CD4-positive, alpha-beta memory T cell (primary cell): ENCODE data around the gene FNDC11. TPM values are rescaled to one million over a fixed set of nuclear protein-coding genes. Genes with fewer than 3 reads are reported as not detected.

Experiments
- CTCF ChIA-PET: fragments of 350-600 bp; sonication (Branson Sonifier 250); formaldehyde crosslinking; loops from one replicate; lab custom pipeline; 2021; ENCODE audit warnings: inconsistent platforms; ENCODE audit not compliant: partially characterized antibody; lab: Charles Lee
- POLR2A ChIA-PET: fragments of 350-600 bp; sonication (Branson Sonifier 250); formaldehyde crosslinking; loops from one replicate; lab custom pipeline; 2021; ENCODE audit not compliant: partially characterized antibody; lab: Charles Lee
- DNase-seq, 5 donors: peaks; one replicate each; pipeline versions ENCODE4 v3.0.0 to v3.0.0-alpha.2; 2020 to 2022; ENCODE audit warnings: mixed read lengths in 1 of 5
- H3K27ac ChIP-seq: one replicate; pipeline ENCODE4 v1.7.0; 2013; ENCODE audit warnings: low read depth, low read length
- H3K27me3 ChIP-seq: 2 replicates; pipeline ENCODE4 v1.7.0; 2013; ENCODE audit warnings: mild to moderate bottlenecking, low read length, moderate library complexity; ENCODE audit not compliant: insufficient read depth
- H3K36me3 ChIP-seq: 2 replicates; pipeline ENCODE4 v1.7.0; 2013; ENCODE audit warnings: mild to moderate bottlenecking, low read length, moderate library complexity; ENCODE audit not compliant: insufficient read depth
- H3K4me1 ChIP-seq: 2 replicates; pipeline ENCODE4 v1.7.0; 2013; ENCODE audit warnings: mild to moderate bottlenecking, low read length, moderate library complexity; ENCODE audit not compliant: insufficient read depth
- H3K4me3 ChIP-seq, 2 donors: one replicate each; pipeline ENCODE4 v1.7.0; 2013; ENCODE audit warnings: low read length in 2 of 2, mild to moderate bottlenecking in 1 of 2
- H3K9me3 ChIP-seq, 2 donors: one replicate each; pipeline ENCODE4 v1.7.0; 2013; ENCODE audit warnings: low read length in 2 of 2, control low read depth in 1 of 2; ENCODE audit not compliant: control insufficient read depth in 1 of 2
- H3K27ac Mint-ChIP-seq, 7 donors: one replicate each; pipeline ENCODE4 v1.8.0; 2020 to 2021; ENCODE audit warnings: mixed read lengths in 7 of 7, mild to moderate bottlenecking in 6 of 7, inconsistent platforms in 3 of 7, moderate library complexity in 3 of 7
- H3K27me3 Mint-ChIP-seq, 2 donors: one replicate each; pipeline ENCODE4 v1.8.0; 2020 to 2021; ENCODE audit warnings: mixed read lengths in 2 of 2
- H3K36me3 Mint-ChIP-seq, 2 donors: one replicate each; pipeline ENCODE4 v1.8.0; 2020 to 2021; ENCODE audit warnings: mixed read lengths in 2 of 2, inconsistent platforms in 1 of 2, mild to moderate bottlenecking in 1 of 2
- H3K4me1 Mint-ChIP-seq, 4 donors: one replicate each; pipeline ENCODE4 v1.8.0; 2020 to 2021; ENCODE audit warnings: mixed read lengths in 4 of 4, mild to moderate bottlenecking in 1 of 4
- H3K4me3 Mint-ChIP-seq, 8 donors: one replicate each; pipeline ENCODE4 v1.8.0; 2020 to 2021; ENCODE audit warnings: mixed read lengths in 8 of 8, mild to moderate bottlenecking in 7 of 8, moderate library complexity in 6 of 8, inconsistent platforms in 3 of 8
- H3K9me3 Mint-ChIP-seq, 8 donors: one replicate each; pipeline ENCODE4 v1.8.0; 2020 to 2021; ENCODE audit warnings: mixed read lengths in 8 of 8, mild to moderate bottlenecking in 5 of 8, inconsistent platforms in 3 of 8, moderate library complexity in 1 of 8
- intact Hi-C: fragments of 100-400 bp; cut with micrococcal nuclease; formaldehyde crosslinking; loops from one replicate; pipeline ENCODE4 v1.15.1; 2023
- polyA plus RNA-seq, 2 donors: library from polyadenylated mRNA; unstranded; fragments of 300-500 nt; fragmentation: Illumina TruSeq; gene quantifications; one replicate each; pipeline ENCODE4 v1.2.3, GENCODE V29; 2021
- total RNA-seq, 2 experiments: library from RNA; stranded (reverse); gene quantifications; one replicate each; pipeline ENCODE4 v1.2.3, GENCODE V29; 2021

The FNDC11 gene
- total and polyA plus RNA-seq, 4 experiments from 2014 or later = 0.38 to 1.5 (median 0.82) TPM

DNA sequence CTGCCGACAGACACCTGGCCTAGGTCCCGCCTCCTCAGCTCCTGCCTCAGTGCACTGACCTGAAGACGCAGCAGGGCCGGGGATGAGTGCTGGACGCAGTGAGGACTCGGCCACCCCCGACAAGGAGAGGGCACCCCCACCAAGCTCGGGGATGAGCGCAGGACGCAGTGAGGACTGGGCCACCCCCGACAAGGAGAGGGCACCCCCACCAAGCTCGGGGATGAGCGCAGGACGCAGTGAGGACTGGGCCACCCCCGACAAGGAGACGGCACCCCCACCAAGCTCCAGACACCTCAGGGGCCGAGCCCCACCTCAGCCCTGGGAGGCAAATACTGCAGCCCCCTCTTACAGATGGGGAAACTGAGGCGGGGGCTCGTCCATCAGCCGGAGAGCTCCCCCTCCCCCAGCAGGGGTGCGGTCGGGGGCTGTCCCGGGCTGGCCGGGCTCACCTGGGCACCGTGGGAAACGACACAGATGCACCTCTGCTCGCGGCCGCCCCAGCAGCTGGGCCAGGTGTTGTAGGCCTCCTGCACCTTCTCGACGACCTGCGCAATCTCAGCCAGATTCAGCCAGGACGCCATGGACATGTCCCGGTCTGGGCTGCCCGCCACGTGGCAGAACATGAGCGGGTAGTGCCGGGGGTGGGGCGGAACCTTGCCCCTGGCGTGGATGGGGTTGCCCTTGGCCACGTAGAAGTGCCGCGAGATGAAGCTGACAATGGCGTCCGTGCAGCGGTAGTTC, 12.6 kb downstream of the FNDC11 start:
- Histone ChIP-seq H3K36me3 (peaks cover under 1% of the 10 kb centered on the region), H3K9me3 (no peaks in the 10 kb centered on the region), H3K27me3 (no peaks in the 10 kb centered on the region), H3K4me1 (peaks cover 27% of the 10 kb centered on the region), H3K4me3 (no peak overlapping the region), H3K27ac (no peak overlapping the region)
- CTCF ChIA-PET = interaction anchor here (0.5 kb wide), 1 partner anchor 286 kb away, joined by 3 read pairs; no protein-coding TSS in a partner anchor
- peak overlapping the region in 3 of 8 donors; percentile 63 to 92 (median 87) for H3K4me3 Mint-ChIP-seq
- H3K4me1 Mint-ChIP-seq = peaks cover 6 to 31% (median 18%) of the 10 kb centered on the region in 4 donors
- no peaks in the 10 kb centered on the region for H3K36me3 Mint-ChIP-seq
- H3K27me3 Mint-ChIP-seq = no peaks in the 10 kb centered on the region
- peak overlapping the region in 1 of 7 donors; percentile 35 for H3K27ac Mint-ChIP-seq
- no peaks in the 10 kb centered on the region for H3K9me3 Mint-ChIP-seq
- POLR2A ChIA-PET = interaction anchor here (0.9 to 2.4 kb wide), 9 partner anchors 11 to 142 kb away, joined by 3 to 17 read pairs (median 7); partner anchors contain the start of genes ARFRP1, PPDPF and ZGPAT
- intact Hi-C loops = loop anchor here (1.0 kb wide), 1 partner anchor 13 kb away; no protein-coding TSS in a partner anchor
- no peak for DNase-seq

DNA sequence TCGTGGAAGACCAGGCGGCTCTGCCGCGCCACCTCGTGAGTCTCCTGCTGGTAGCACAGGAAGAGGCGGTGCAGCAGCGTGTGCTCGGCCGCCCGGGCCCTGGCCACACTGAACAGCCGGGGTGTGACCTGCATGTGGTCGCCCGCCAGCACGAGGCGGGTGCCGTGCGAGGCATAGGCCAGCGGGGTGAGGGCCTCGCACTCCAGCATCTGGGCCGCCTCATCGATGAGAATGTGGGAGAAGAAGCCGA, 13.1 kb downstream of the FNDC11 start:
- Histone ChIP-seq H3K4me1 (peaks cover 27% of the 10 kb centered on the region), H3K4me3 (no peak overlapping the region), H3K27me3 (no peaks in the 10 kb centered on the region), H3K27ac (no peak overlapping the region), H3K36me3 (peaks cover 4% of the 10 kb centered on the region), H3K9me3 (no peaks in the 10 kb centered on the region)
- DNase-seq = peak in 1 of 5 donors; percentile 18
- H3K36me3 Mint-ChIP-seq = no peaks in the 10 kb centered on the region
- ChIA-PET CTCF (no interaction called here), POLR2A (interaction anchor here (1.0 to 2.9 kb wide), 12 partner anchors 10 to 141 kb away, joined by 3 to 17 read pairs (median 9); partner anchors contain the start of genes ARFRP1, GMEB2, PPDPF and PTK6)
- H3K4me3 Mint-ChIP-seq = peak overlapping the region in 4 of 8 donors; percentile 63 to 92 (median 86)
- H3K4me1 Mint-ChIP-seq = peaks cover 6 to 31% (median 18%) of the 10 kb centered on the region in 4 donors
- intact Hi-C loops = loop anchor here (1.0 kb wide), 1 partner anchor 14 kb away; no protein-coding TSS in a partner anchor
- no peaks in the 10 kb centered on the region for H3K9me3 Mint-ChIP-seq
- H3K27me3 Mint-ChIP-seq = no peaks in the 10 kb centered on the region
- H3K27ac Mint-ChIP-seq = peak overlapping the region in 2 of 7 donors; percentile 35 to 87

DNA sequence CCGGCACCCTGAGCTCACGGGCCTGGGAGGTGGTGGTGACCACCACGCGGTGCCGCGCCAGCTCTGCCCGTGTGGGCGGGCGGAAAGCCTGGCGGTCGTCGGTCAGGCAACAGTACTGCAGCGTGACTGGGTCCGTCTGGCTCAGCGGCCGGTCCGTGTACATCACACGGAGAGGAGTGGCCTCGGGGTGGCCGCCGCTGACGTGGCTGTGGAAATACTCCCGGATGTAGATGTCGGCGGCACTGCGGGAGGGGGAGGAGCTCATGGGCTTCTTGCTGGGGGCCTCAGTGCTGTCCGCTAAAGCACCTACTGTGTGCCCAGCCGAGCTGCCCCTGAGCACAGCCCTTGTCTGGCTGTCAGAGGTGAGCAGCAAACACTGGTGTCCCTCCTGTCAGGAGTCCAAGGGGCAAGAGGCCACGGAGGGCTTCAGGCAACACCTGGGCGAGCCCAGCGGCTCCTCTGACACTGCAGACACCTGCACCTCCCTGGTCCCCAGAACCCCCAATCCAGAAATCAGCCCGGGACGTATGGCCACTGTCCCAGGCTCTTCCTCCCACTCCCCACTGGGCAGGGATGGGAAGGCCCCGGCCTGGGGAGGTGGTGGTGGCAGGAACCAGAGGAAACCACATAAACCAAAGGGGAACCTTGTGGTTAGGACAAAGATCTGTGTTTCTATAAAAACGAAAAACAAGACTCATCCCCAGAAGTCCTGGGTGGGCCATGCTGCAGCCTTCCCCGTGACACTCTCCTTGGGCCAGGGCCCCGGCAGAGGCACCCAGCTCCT, 13.6 kb downstream of the FNDC11 start:
- Mint-ChIP-seq H3K4me3 (peak overlapping the region; percentile 78 to 92 (median 84)), H3K27ac (peak overlapping the region in 5 of 7 donors; percentile 57 to 87 (median 60)), H3K36me3 (no peaks in the 10 kb centered on the region), H3K9me3 (no peaks in the 10 kb centered on the region), H3K4me1 (peaks cover 6 to 31% (median 18%) of the 10 kb centered on the region in 4 donors), H3K27me3 (no peaks in the 10 kb centered on the region)
- peaks cover 28% of the 10 kb centered on the region for H3K4me1 ChIP-seq
- H3K27ac ChIP-seq = peak overlapping the region; percentile 24
- POLR2A ChIA-PET = interaction anchor here (1.0 to 2.9 kb wide), 13 partner anchors 11 to 173 kb away, joined by 3 to 17 read pairs (median 7); partner anchors contain the start of genes ARFRP1, GMEB2, PPDPF and PTK6
- no peaks in the 10 kb centered on the region for H3K9me3 ChIP-seq
- intact Hi-C loops = loop anchor here (1.0 kb wide), 1 partner anchor 14 kb away; no protein-coding TSS in a partner anchor
- H3K27me3 ChIP-seq = no peaks in the 10 kb centered on the region
- peak overlapping the region; percentile 42 to 68 for H3K4me3 ChIP-seq
- CTCF ChIA-PET = interaction anchor here (1.1 kb wide), 1 partner anchor 14 kb away, joined by 4 read pairs; no protein-coding TSS in a partner anchor
- DNase-seq = peak; percentile 39 to 71 (median 57)
- peaks cover 5% of the 10 kb centered on the region for H3K36me3 ChIP-seq

DNA sequence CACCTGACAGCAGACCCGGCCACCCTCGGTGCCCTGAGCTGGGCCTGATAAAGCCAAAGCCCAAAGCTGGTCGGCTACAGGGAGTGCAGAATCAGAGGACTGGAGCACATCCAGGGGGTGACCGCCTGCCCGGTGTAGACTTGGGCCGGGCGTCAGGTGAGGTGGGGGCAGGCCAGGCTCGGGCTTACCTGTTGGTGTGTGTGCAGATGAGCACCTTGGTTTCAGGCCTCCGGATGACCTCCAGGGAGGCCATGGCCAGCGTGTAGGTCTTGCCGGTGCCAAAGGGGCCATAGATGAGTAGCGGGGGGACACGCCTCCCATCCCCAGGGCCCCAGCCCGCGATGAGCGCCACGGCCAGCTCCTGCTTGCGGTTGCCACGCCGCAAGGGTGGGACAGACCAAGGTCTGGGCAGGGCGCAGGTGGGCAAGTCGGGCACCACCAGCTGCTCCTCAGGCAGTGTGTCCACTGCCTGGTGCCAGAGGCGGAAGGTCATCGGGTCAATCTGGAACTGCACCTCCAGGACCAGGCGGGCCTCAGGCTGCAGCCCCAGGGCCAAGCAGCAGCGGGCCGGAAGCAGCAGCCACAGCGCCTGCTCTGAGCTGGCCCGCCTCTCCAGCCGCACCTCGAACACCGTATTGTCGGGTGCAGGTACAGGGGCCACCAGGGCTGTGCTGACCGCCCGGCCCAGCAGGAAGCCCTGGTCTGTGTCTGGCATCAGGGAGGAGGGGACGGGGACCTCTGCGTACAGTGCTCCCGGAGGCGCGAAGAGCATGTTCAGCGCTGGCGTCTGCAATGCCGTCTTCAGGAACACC, 14.4 kb downstream of the FNDC11 start:
- peak overlapping the region; percentile 24 for H3K27ac ChIP-seq
- H3K4me3 ChIP-seq = peak overlapping the region; percentile 42 to 68
- intact Hi-C loops = no loop called here
- H3K4me1 Mint-ChIP-seq = peaks cover 6 to 31% (median 18%) of the 10 kb centered on the region in 4 donors
- DNase-seq = peak in 2 of 5 donors; percentile 10 to 20
- peak overlapping the region; percentile 78 to 92 (median 84) for H3K4me3 Mint-ChIP-seq
- no peaks in the 10 kb centered on the region for H3K27me3 ChIP-seq
- peaks cover 36% of the 10 kb centered on the region for H3K4me1 ChIP-seq
- no peaks in the 10 kb centered on the region for H3K9me3 ChIP-seq
- peak overlapping the region in 4 of 7 donors; percentile 31 to 87 (median 71) for H3K27ac Mint-ChIP-seq
- no peaks in the 10 kb centered on the region for H3K9me3 Mint-ChIP-seq
- ChIA-PET CTCF (interaction anchor here (1.0 to 1.1 kb wide), 2 partner anchors 14 to 31 kb away, joined by 3 to 4 read pairs; partner anchors contain the start of gene PTK6), POLR2A (interaction anchor here (1.1 to 2.9 kb wide), 12 partner anchors 11 to 172 kb away, joined by 4 to 17 read pairs (median 7); partner anchors contain the start of genes ARFRP1, GMEB2, PPDPF and PTK6)
- H3K27me3 Mint-ChIP-seq = no peaks in the 10 kb centered on the region
- no peaks in the 10 kb centered on the region for H3K36me3 Mint-ChIP-seq
- peaks cover 5% of the 10 kb centered on the region for H3K36me3 ChIP-seq

DNA sequence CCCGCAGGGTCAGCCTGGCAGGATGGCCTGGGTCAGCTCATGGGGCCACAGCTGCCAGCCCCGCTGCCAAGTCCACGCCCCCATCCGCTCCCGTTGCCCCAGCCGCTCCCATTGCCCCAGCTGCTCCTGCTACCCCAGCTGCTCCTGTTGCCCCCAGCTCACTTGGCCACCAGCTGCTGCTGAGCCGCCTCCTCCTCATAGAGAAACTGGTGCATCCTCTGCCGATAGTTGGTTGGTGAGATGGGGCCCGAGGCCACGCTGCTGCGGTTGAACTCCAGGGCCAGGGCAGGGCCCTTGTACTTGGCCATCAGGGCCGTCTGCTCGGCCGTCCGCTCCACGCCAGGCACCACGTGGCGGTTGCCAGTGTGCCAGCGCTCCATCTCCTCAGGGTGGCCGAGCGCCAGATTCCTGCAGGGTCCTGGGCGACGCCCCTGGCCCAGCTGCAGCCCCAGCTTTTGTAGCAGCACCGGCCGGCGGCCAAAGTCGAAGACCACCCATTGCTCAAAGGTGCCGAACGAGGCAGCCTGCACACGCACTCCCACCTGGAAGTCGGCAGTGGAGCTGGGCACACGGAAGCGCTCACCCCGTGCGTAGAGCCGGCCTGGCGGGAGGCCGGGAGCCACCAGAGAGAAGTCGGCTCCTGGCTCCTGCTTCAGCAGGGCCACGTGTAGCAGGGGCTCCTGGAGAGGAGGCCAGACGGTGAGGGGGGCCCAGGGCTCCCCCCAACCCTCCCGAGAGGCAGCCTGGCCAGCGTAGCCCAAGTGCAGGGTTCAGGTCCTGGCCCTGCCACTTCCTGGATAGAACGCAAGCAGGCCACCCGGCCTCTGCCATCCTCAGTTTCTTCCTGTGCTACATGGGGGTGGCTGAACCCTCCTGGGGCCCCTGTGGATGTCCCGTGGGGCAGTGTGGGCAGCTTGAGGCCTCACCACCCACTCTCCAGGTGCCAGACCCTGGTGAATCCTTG, 15.3 kb downstream of the FNDC11 start:
- ChIA-PET POLR2A (interaction anchor here (1.6 to 2.9 kb wide), 8 partner anchors 14 to 171 kb away, joined by 5 to 17 read pairs (median 11); partner anchors contain the start of genes GMEB2, PPDPF and PTK6), CTCF (interaction anchor here (1.0 kb wide), 1 partner anchor 32 kb away, joined by 3 read pairs; the partner anchor contains the start of gene PTK6)
- H3K4me1 Mint-ChIP-seq = peaks cover 6 to 31% (median 18%) of the 10 kb centered on the region in 4 donors
- Histone ChIP-seq H3K9me3 (no peaks in the 10 kb centered on the region), H3K4me1 (peaks cover 40% of the 10 kb centered on the region), H3K36me3 (peaks cover 5% of the 10 kb centered on the region), H3K27ac (no peak overlapping the region), H3K27me3 (no peaks in the 10 kb centered on the region), H3K4me3 (peak overlapping the region in 1 of 2 donors; percentile 68)
- H3K27ac Mint-ChIP-seq = peak overlapping the region in 2 of 7 donors; percentile 24 to 29
- DNase-seq = peak in 1 of 5 donors; percentile 10
- H3K4me3 Mint-ChIP-seq = peak overlapping the region in 7 of 8 donors; percentile 25 to 92 (median 59)
- H3K27me3 Mint-ChIP-seq = no peaks in the 10 kb centered on the region
- intact Hi-C loops = no loop called here
- H3K9me3 Mint-ChIP-seq = no peaks in the 10 kb centered on the region
- no peaks in the 10 kb centered on the region for H3K36me3 Mint-ChIP-seq
